HCT116 (cell line): ENCODE data around the gene ACLY. TPM values are rescaled to one million over a fixed set of nuclear protein-coding genes. Genes with fewer than 3 reads are reported as not detected.
"Not testable (repeated sequence)": the region's sequence is repeated elsewhere in the genome, so short reads cannot be mapped to it uniquely, and the experiment has no call there.

Source experiments
- ATAC-seq: fragments of 200-7000 bp; cut with Tn5 transposase; 2 replicates; pipeline ENCODE4 v1.9.1; 2020; ENCODE audit warnings: mild to moderate bottlenecking, moderate library complexity
- BruUV-seq: library from RNA; stranded (reverse); fragments of 400-500 nt; replicated peaks from 2 replicates; lab custom pipeline; 2021; lab: Mats Ljungman, UMichigan
- CTCF ChIA-PET: fragments of 300-600 bp; sonication (Branson Sonifier 250); formaldehyde crosslinking; loops from one replicate; lab custom pipeline; 2021; ENCODE audit warnings: antibody characterized with exemption; lab: Charles Lee
- POLR2A ChIA-PET: fragments of 300-600, 350-600 bp; sonication (Branson Sonifier 250); formaldehyde crosslinking; loops from one replicate; lab custom pipeline; 2021; ENCODE audit warnings: antibody characterized with exemption; lab: Charles Lee
- RAD21 ChIA-PET, 2 experiments: fragments of 300-600 bp; sonication (Branson Sonifier 250); formaldehyde crosslinking; loops; one replicate each; lab custom pipeline; 2023; ENCODE audit warnings: low total read pairs in 2 of 2; ENCODE audit not compliant: uncharacterized antibody in 2 of 2, unreplicated experiment in 2 of 2, low non-redundant PET in 1 of 2; lab: Charles Lee
- DNase-seq: peaks from one replicate; pipeline ENCODE4 v3.0.0-alpha.2; 2010; ENCODE audit warnings: low read depth, low spot score
- H2AFZ ChIP-seq: fragments of 200-600 bp; shearing (Covaris generic), sonication (generic); 2 replicates; pipeline ENCODE4 v1.6.1; 2017; ENCODE audit warnings: low read depth, mixed run types, mixed read lengths, antibody characterized with exemption, low read length; ENCODE audit not compliant: poor library complexity, severe bottlenecking
- H3K27ac ChIP-seq: 2 replicates; pipeline ENCODE4 v1.5.1; 2012; ENCODE audit warnings: low read depth, low read length
- H3K27me3 ChIP-seq: fragments of 200-600 bp; sonication (generic); 2 replicates; pipeline ENCODE4 v1.6.1; 2016; ENCODE audit warnings: mixed run types, low read length, mixed read lengths; ENCODE audit not compliant: insufficient read depth
- H3K36me3 ChIP-seq, 2 experiments: fragments of 200-500 bp in 1 of 2; fragments of 200-600 bp in 1 of 2; sonication (Bioruptor generic) in 1 of 2; sonication (generic) in 1 of 2; 2 replicates each; pipeline versions ENCODE4 v1.5.1 to v1.6.1; 2014 to 2016; ENCODE audit warnings: low read length in 2 of 2, inconsistent platforms in 1 of 2, mixed read lengths in 1 of 2, mixed run types in 1 of 2; ENCODE audit not compliant: insufficient read depth in 2 of 2, control insufficient read depth in 1 of 2
- H3K4me1 ChIP-seq, 2 experiments: fragments of 200-600 bp in 1 of 2; sonication (generic) in 1 of 2; 2 replicates each; pipeline versions ENCODE4 v1.5.1 to v1.6.1; 2012 to 2017; ENCODE audit warnings: low read length in 2 of 2, inconsistent platforms in 1 of 2, mild to moderate bottlenecking in 1 of 2, mixed read lengths in 1 of 2, mixed run types in 1 of 2, moderate library complexity in 1 of 2; ENCODE audit not compliant: insufficient read depth in 2 of 2, control insufficient read depth in 1 of 2
- H3K4me2 ChIP-seq: fragments of 200-600 bp; sonication (generic); 2 replicates; pipeline ENCODE4 v1.6.1; 2017; ENCODE audit warnings: mixed run types, low read length, mixed read lengths
- H3K4me3 ChIP-seq, 2 experiments: fragments of 200-600 bp in 1 of 2; sonication (generic) in 1 of 2; replicated peaks in 1 of 2; 2 replicates each; pipeline ENCODE4 v1.5.1; 2011 to 2016; ENCODE audit warnings: low read length in 2 of 2, control low read depth in 1 of 2, low read depth in 1 of 2, mild to moderate bottlenecking in 1 of 2, mixed read lengths in 1 of 2, mixed run types in 1 of 2
- H3K79me2 ChIP-seq: fragments of 200-600 bp; sonication (generic); 2 replicates; pipeline ENCODE4 v1.6.1; 2017; ENCODE audit warnings: mild to moderate bottlenecking, mixed run types, low read length, moderate library complexity, mixed read lengths; ENCODE audit not compliant: insufficient read depth
- H3K9ac ChIP-seq: fragments of 200-600 bp; sonication (generic); 2 replicates; pipeline ENCODE4 v1.6.1; 2016; ENCODE audit warnings: low read length, mixed read lengths
- H3K9me2 ChIP-seq: fragments of 200-600 bp; sonication (generic), shearing (Covaris generic); 2 replicates; pipeline ENCODE4 v1.6.1; 2017; ENCODE audit warnings: mixed run types, mild to moderate bottlenecking, moderate library complexity; ENCODE audit not compliant: insufficient read depth
- H3K9me3 ChIP-seq, 2 experiments: fragments of 200-500 bp in 1 of 2; fragments of 200-600 bp in 1 of 2; sonication (Bioruptor generic) in 1 of 2; sonication (generic) in 1 of 2; 2 replicates each; pipeline ENCODE4 v1.6.1; 2014 to 2017; ENCODE audit warnings: low read length in 2 of 2, mixed read lengths in 2 of 2, inconsistent platforms in 1 of 2, low read depth in 1 of 2, mild to moderate bottlenecking in 1 of 2, mixed run types in 1 of 2, moderate library complexity in 1 of 2; ENCODE audit not compliant: control insufficient read depth in 1 of 2, insufficient read depth in 1 of 2
- H4K20me1 ChIP-seq: fragments of 200-600 bp; sonication (generic), shearing (Covaris generic); 2 replicates; pipeline ENCODE4 v1.6.1; 2017; ENCODE audit warnings: mixed run types, mild to moderate bottlenecking, moderate library complexity; ENCODE audit not compliant: insufficient read depth
- FOSL1 ChIP-seq: IDR thresholded peaks from 2 replicates; pipeline ENCODE4 v1.6.1; 2012; ENCODE audit warnings: low read depth
- SIN3A ChIP-seq: IDR thresholded peaks from 2 replicates; pipeline ENCODE4 v1.6.1; 2012; ENCODE audit warnings: low read depth
- SP1 ChIP-seq: IDR thresholded peaks from 2 replicates; pipeline ENCODE4 v1.6.1; 2012; ENCODE audit warnings: low read depth
- YY1 ChIP-seq: IDR thresholded peaks from 2 replicates; pipeline ENCODE4 v1.6.1; 2011; ENCODE audit warnings: low read length, low read depth, moderate library complexity, mild to moderate bottlenecking; ENCODE audit not compliant: insufficient replicate concordance; ENCODE audit errors: extremely low read depth
- ZNF274 ChIP-seq: fragments of 200-500 bp; sonication (Bioruptor generic); IDR thresholded peaks from 2 replicates; pipeline ENCODE4 v1.6.1; 2014; ENCODE audit warnings: mild to moderate bottlenecking, low read depth, low read length, inconsistent platforms
- intact Hi-C: fragments of 100-400 bp; cut with micrococcal nuclease; formaldehyde crosslinking; loops from 2 replicates; pipeline ENCODE4 v1.10.0; 2022
- total RNA-seq: library from RNA; stranded (reverse); gene quantifications from one replicate; pipeline ENCODE4 v1.2.1, GENCODE V29; 2021; ENCODE audit not compliant: unreplicated experiment
- TF ChIP-seq, protein P1 (sequence below), 3 experiments: fragments of 200-600 bp in 1 of 3; sonication (generic) in 1 of 3; IDR thresholded peaks in 2 of 3; conservative IDR thresholded peaks in 1 of 3; 2 replicates each; pipeline ENCODE4 v1.5.1; 2012 to 2017; ENCODE audit warnings: low read depth in 2 of 3, low read length in 2 of 3, antibody characterized with exemption in 1 of 3, borderline replicate concordance in 1 of 3, control low read depth in 1 of 3, mild to moderate bottlenecking in 1 of 3, mixed read lengths in 1 of 3, mixed run types in 1 of 3, moderate library complexity in 1 of 3; ENCODE audit not compliant: insufficient read depth in 1 of 3
- TF ChIP-seq, protein P2 (sequence below): IDR thresholded peaks from 2 replicates; pipeline ENCODE4 v1.6.1; 2012

The ACLY gene
- total RNA-seq, 1 experiment from 2014 or later: 222 TPM

DNA sequence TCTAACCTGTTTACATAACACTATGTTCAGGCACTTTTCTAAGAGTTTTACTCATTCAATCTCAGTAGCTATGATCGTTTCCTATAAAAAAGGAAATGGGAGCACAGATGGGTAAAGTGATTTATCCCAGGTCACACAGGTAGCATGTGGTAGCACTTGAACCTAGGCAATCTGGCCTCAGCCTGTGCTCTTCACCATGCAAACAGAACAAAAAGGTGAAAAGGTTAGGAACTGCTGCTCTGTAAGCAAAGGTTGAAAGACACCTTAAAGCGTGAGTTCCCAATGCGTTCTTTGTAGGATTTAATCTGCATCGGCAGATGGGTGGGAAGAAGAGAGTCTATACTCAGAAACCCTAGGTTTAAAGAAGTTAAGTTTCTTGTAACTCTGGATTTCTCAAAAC lies 38.6 kb downstream of the ACLY start:
- no peak for ATAC-seq
- CTCF ChIA-PET: no interaction called here

DNA sequence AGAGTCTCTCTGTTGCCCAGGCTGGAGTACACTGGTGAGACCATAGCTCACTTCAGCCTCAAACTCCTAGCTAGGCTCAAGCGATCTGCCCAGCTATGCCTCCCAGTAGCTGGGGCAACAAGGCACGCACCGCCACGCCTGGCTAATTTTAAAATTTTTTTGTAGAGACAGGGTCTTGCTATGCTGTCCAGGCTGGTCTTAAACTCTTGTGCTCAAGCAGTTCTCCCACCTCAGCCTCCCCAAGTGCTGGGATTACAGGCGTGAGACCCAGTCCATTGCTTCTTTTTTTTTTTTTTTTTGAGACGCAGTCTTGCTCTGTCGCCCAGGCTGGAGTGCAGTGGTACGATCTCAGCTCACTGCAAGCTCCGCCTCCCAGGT lies 44.5 kb downstream of the ACLY start:
- RAD21 ChIA-PET, H3K9ac ChIP-seq, H3K4me2 ChIP-seq, H3K27ac ChIP-seq, POLR2A ChIA-PET, H3K9me3 ChIP-seq, H3K9me2 ChIP-seq, DNase-seq, BruUV-seq, H4K20me1 ChIP-seq, H3K79me2 ChIP-seq, H3K4me3 ChIP-seq, CTCF ChIA-PET, H3K27me3 ChIP-seq, H2AFZ ChIP-seq, ATAC-seq, H3K4me1 ChIP-seq, intact Hi-C loops: not testable (repeated sequence)
- H3K36me3 ChIP-seq: peaks cover 42 to 52% of the 10 kb centered on the region in 2 experiments

More for the DNA sequence above, 38.6 kb downstream of the ACLY start:
- peaks cover 3% of the 10 kb centered on the region; the same call in 1 of the 2 replicates for H3K79me2 ChIP-seq
- DNase-seq: no peak
- H3K9ac ChIP-seq: no peak overlapping the region
- TF ChIP-seq SP1 (no peak), FOSL1 (no peak), SIN3A (no peak), ZNF274 (no peak), YY1 (no peak)
- TF ChIP-seq, protein P1, sequence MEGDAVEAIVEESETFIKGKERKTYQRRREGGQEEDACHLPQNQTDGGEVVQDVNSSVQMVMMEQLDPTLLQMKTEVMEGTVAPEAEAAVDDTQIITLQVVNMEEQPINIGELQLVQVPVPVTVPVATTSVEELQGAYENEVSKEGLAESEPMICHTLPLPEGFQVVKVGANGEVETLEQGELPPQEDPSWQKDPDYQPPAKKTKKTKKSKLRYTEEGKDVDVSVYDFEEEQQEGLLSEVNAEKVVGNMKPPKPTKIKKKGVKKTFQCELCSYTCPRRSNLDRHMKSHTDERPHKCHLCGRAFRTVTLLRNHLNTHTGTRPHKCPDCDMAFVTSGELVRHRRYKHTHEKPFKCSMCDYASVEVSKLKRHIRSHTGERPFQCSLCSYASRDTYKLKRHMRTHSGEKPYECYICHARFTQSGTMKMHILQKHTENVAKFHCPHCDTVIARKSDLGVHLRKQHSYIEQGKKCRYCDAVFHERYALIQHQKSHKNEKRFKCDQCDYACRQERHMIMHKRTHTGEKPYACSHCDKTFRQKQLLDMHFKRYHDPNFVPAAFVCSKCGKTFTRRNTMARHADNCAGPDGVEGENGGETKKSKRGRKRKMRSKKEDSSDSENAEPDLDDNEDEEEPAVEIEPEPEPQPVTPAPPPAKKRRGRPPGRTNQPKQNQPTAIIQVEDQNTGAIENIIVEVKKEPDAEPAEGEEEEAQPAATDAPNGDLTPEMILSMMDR (IDR thresholded peaks at IDR 0.05 in 2 of 3, conservative IDR thresholded peaks at IDR 0.05 in 1 of 3; ENCODE audit: borderline replicate concordance in 1 of 3, insufficient read depth in 1 of 3, low read depth in 2 of 3, low read length in 2 of 3): no peak
- TF ChIP-seq, protein P2, sequence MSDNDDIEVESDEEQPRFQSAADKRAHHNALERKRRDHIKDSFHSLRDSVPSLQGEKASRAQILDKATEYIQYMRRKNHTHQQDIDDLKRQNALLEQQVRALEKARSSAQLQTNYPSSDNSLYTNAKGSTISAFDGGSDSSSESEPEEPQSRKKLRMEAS: no peak
- ChIA-PET RAD21 (no interaction called here), POLR2A (no interaction called here)
- H2AFZ ChIP-seq: no peak overlapping the region
- H3K9me3 ChIP-seq: no peaks in the 10 kb centered on the region
- no TSS peak for BruUV-seq
- H3K9me2 ChIP-seq: no peaks in the 10 kb centered on the region
- H3K4me1 ChIP-seq: no peaks in the 10 kb centered on the region
- H3K4me3 ChIP-seq: no peak overlapping the region
- intact Hi-C loops: no loop called here
- H3K4me2 ChIP-seq: no peak overlapping the region
- H3K27ac ChIP-seq: no peak overlapping the region
- H4K20me1 ChIP-seq: no peaks in the 10 kb centered on the region
- H3K27me3 ChIP-seq: no peaks in the 10 kb centered on the region
- peaks cover 53 to 61% of the 10 kb centered on the region in 2 experiments; a peak in 3 of 4 replicates for H3K36me3 ChIP-seq
